A549 treated with Hydrocortisone at 1 μM for 4 hours (cell line): Measurements from ENCODE around the gene CTCFL. TPM values are rescaled to one million over a fixed set of nuclear protein-coding genes. Genes with fewer than 3 reads are reported as not detected.

Experiments used
- total RNA-seq: library from RNA; stranded (reverse); fragments of 200-300 nt; extraction: Qiagen RNA extraction; gene quantifications from 5 replicates; pipeline ENCODE4 v1.2.3, GENCODE V29; 2022

The CTCFL gene
- total RNA-seq = 0.02 TPM in 1 of 5 replicates, not detected in the others

GRCh38 chr20:57524511-57525176 lies at the start of gene CTCFL:
Gene CTCFL, minus strand, starts transcription at chr20:57525140. Its CDS starts 935 bp downstream, at chr20:57524205.

GRCh38 chr20:57560554-57561355 lies 35.8 kb upstream of the CTCFL start, which contains the start of gene PCK1:
Gene PCK1, plus strand, starts transcription at chr20:57561110. Its CDS starts 302 bp downstream, at chr20:57561412.

Other genes starting within 250 kb of the CTCFL start
- gene SPO11, start 195.3 kb downstream of the CTCFL start, total RNA-seq = not detected in 5 replicates
- gene RAE1, start 173.9 kb downstream of the CTCFL start, total RNA-seq = 58.4 to 70.0 TPM (median 60.4 TPM) in 5 replicates
- 26.3 to 34.8 TPM (median 34.4 TPM) in 5 replicates for gene RBM38, start 133.7 kb downstream of the CTCFL start, total RNA-seq
- 0.03 to 0.17 TPM (median 0.06 TPM) in 5 replicates for gene PCK1, start 36.0 kb upstream of the CTCFL start, total RNA-seq
- not detected in 5 replicates for gene ZBP1, start 95.3 kb upstream of the CTCFL start, total RNA-seq
- gene PMEPA1, start 184.9 kb upstream of the CTCFL start, total RNA-seq = 181 to 327 TPM (median 291 TPM) in 5 replicates